GM12878 (cell line): ENCODE data around the gene KYAT1. TPM values are rescaled to one million over a fixed set of nuclear protein-coding genes. Genes with fewer than 3 reads are reported as not detected.

Source experiments
- ASH2L ChIP-seq: fragments of 300-600, 200-600 bp; sonication (generic); IDR thresholded peaks from 2 replicates; pipeline ENCODE4 v1.6.1; 2017; ENCODE audit warnings: low read depth, mild to moderate bottlenecking, borderline replicate concordance
- ATF7 ChIP-seq: fragments of 450-650 bp; IDR thresholded peaks from 2 replicates; pipeline ENCODE4 v1.6.1; 2016; ENCODE audit warnings: low read depth, mild to moderate bottlenecking
- CBFB ChIP-seq: IDR thresholded peaks from 2 replicates; pipeline ENCODE4 v1.6.1; 2016; ENCODE audit warnings: antibody characterized with exemption, low read depth
- EED ChIP-seq: sonication (generic); IDR thresholded peaks from 2 replicates; pipeline ENCODE4 v1.6.1; 2016; ENCODE audit warnings: antibody characterized with exemption, low read depth
- ESRRA ChIP-seq: IDR thresholded peaks from 2 replicates; pipeline ENCODE4 v1.6.1; 2012; ENCODE audit warnings: mild to moderate bottlenecking, low read length, improper control_type of control experiment
- ETV6 ChIP-seq, 2 experiments: fragments of 450-650 bp in 1 of 2; IDR thresholded peaks in 1 of 2; conservative IDR thresholded peaks in 1 of 2; 2 replicates each; pipeline ENCODE4 v1.6.1; 2014; ENCODE audit warnings: antibody characterized with exemption in 1 of 2, borderline replicate concordance in 1 of 2, low read depth in 1 of 2, mild to moderate bottlenecking in 1 of 2, moderate library complexity in 1 of 2
- GATAD2B ChIP-seq: fragments of 450-650 bp; conservative IDR thresholded peaks from 2 replicates; pipeline ENCODE4 v1.6.1; 2017; ENCODE audit warnings: low read depth, mild to moderate bottlenecking, moderate library complexity
- HDGF ChIP-seq: fragments of 450-650 bp; IDR thresholded peaks from 2 replicates; pipeline ENCODE4 v1.6.1; 2016; ENCODE audit warnings: antibody characterized with exemption
- MTA2 ChIP-seq: fragments of 450-650 bp; IDR thresholded peaks from 2 replicates; pipeline ENCODE4 v1.6.1; 2016; ENCODE audit warnings: low read depth, mild to moderate bottlenecking, moderate library complexity
- MTA3 ChIP-seq: IDR thresholded peaks from 2 replicates; pipeline ENCODE4 v1.6.1; 2012; ENCODE audit warnings: low read length, inconsistent platforms, borderline replicate concordance
- NR2F1 ChIP-seq: fragments of 450-650 bp; conservative IDR thresholded peaks from 2 replicates; pipeline ENCODE4 v1.6.1; 2017; ENCODE audit warnings: mild to moderate bottlenecking
- NRF1 ChIP-seq: conservative IDR thresholded peaks from 2 replicates; pipeline ENCODE4 v1.6.1; 2011; ENCODE audit warnings: mild to moderate bottlenecking, low read depth, low read length, improper control_type of control experiment
- POLR2AphosphoS2 ChIP-seq: IDR thresholded peaks from 2 replicates; pipeline ENCODE4 v1.6.1; 2011; ENCODE audit warnings: low read depth, mild to moderate bottlenecking, low read length, improper control_type of control experiment, moderate library complexity
- RAD51 ChIP-seq: fragments of 450-650 bp; IDR thresholded peaks from 2 replicates; pipeline ENCODE4 v1.6.1; 2016; ENCODE audit warnings: moderate library complexity, mild to moderate bottlenecking, inconsistent platforms
- RB1 ChIP-seq: fragments of 450-650 bp; formaldehyde crosslinking; IDR thresholded peaks from 2 replicates; pipeline ENCODE4 v1.6.1; 2017; ENCODE audit warnings: mild to moderate bottlenecking, borderline replicate concordance
- RELA ChIP-seq: fragments of 450-650 bp; IDR thresholded peaks from 2 replicates; pipeline ENCODE4 v1.8.0; 2014; ENCODE audit warnings: borderline replicate concordance; ENCODE audit not compliant: partially characterized antibody
- SMAD5 ChIP-seq: IDR thresholded peaks from 2 replicates; pipeline ENCODE4 v1.6.1; 2016; ENCODE audit warnings: antibody characterized with exemption, low read depth
- SREBF1 ChIP-seq: IDR thresholded peaks from 2 replicates; pipeline ENCODE4 v1.6.1; 2012; ENCODE audit warnings: mild to moderate bottlenecking, low read length
- TCF7 ChIP-seq: IDR thresholded peaks from 2 replicates; pipeline ENCODE4 v1.6.1; 2014; ENCODE audit warnings: antibody characterized with exemption, borderline replicate concordance
- ZBED1 ChIP-seq: IDR thresholded peaks from 2 replicates; pipeline ENCODE4 v1.6.1; 2016; ENCODE audit warnings: borderline replicate concordance
- ZBTB33 ChIP-seq: fragments of 450-650 bp; IDR thresholded peaks from 2 replicates; pipeline ENCODE4 v1.6.1; 2017; ENCODE audit warnings: mild to moderate bottlenecking
- ZNF207 ChIP-seq: fragments of 450-650 bp; IDR thresholded peaks from 2 replicates; pipeline ENCODE4 v1.6.1; 2014; ENCODE audit warnings: antibody characterized with exemption, mild to moderate bottlenecking, borderline replicate concordance
- polyA plus RNA-seq, 11 experiments: library from polyadenylated mRNA; depleted of rRNA in 4 of 11; unstranded in 6 of 11; stranded (reverse) in 5 of 11; fragments of >200 nt; fragmentation: Nextera tagmentation in 4 of 11; fragmentation: Illumina TruSeq in 1 of 11; extraction: Ambion mirVana in 4 of 11; extraction: Trizol in 1 of 11; gene quantifications; 1 replicate in 1 of 11; 2 replicates in 10 of 11; pipeline versions ENCODE4 v1.2.1 to v1.2.3, GENCODE V29; 2011 to 2016; ENCODE audit warnings: inconsistent platforms in 2 of 11, missing spikeins in 2 of 11, low read depth in 1 of 11
- total RNA-seq, 4 experiments: library from RNA; depleted of rRNA in 3 of 4; stranded (reverse); fragments of >200 nt in 3 of 4; fragmentation: Illumina TruSeq in 1 of 4; extraction: Trizol in 1 of 4; gene quantifications; 2 replicates each; pipeline versions ENCODE4 v1.2.1 to v1.2.3, GENCODE V29; 2013 to 2021
- TF ChIP-seq, protein P1 (sequence below): fragments of 450-650 bp; IDR thresholded peaks from 2 replicates; pipeline ENCODE4 v1.6.1; 2017; ENCODE audit warnings: low read depth, mild to moderate bottlenecking, moderate library complexity
- TF ChIP-seq, protein P2 (sequence below): fragments of 450-650 bp; formaldehyde crosslinking; IDR thresholded peaks from 2 replicates; pipeline ENCODE4 v1.4.0; 2020; ENCODE audit warnings: mild to moderate bottlenecking, moderate library complexity

KYAT1 gene
- total and polyA plus RNA-seq, 10 of the 15 experiments (the other 5 are each of a cell fraction or from before 2014, with no cell fraction given): 5.8 to 15.7 (median 11.4) TPM

GRCh38 chr9:128902351-128903078 is 20.8 kb upstream of the KYAT1 start (continued):
- TF ChIP-seq, protein P1, sequence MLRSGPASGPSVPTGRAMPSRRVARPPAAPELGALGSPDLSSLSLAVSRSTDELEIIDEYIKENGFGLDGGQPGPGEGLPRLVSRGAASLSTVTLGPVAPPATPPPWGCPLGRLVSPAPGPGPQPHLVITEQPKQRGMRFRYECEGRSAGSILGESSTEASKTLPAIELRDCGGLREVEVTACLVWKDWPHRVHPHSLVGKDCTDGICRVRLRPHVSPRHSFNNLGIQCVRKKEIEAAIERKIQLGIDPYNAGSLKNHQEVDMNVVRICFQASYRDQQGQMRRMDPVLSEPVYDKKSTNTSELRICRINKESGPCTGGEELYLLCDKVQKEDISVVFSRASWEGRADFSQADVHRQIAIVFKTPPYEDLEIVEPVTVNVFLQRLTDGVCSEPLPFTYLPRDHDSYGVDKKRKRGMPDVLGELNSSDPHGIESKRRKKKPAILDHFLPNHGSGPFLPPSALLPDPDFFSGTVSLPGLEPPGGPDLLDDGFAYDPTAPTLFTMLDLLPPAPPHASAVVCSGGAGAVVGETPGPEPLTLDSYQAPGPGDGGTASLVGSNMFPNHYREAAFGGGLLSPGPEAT: no peak
- TF ChIP-seq ASH2L (no peak), ATF7 (peak; percentile 31; the same call in 1 of the 2 replicates), HDGF (peak; percentile 86; the same call in 1 of the 2 replicates), NRF1 (no peak), RELA (no peak), CBFB (no peak; the same call in 1 of the 2 replicates), MTA3 (no peak), ZBTB33 (no peak), SREBF1 (no peak), ZNF207 (no peak), ETV6 (conservative IDR thresholded peaks at IDR 0.05 in 1 of 2, IDR thresholded peaks at IDR 0.05 in 1 of 2; ENCODE audit: borderline replicate concordance in 1 of 2, low read depth in 1 of 2) (no peak), EED (0 out of 2 replicates have a peak, but pooled peaks have one; percentile 29), RB1 (no peak), POLR2AphosphoS2 (no peak), TCF7 (no peak), ESRRA (no peak), RAD51 (no peak), MTA2 (no peak), ZBED1 (no peak), NR2F1 (no peak), SMAD5 (no peak), GATAD2B (no peak)
- TF ChIP-seq, protein P2, sequence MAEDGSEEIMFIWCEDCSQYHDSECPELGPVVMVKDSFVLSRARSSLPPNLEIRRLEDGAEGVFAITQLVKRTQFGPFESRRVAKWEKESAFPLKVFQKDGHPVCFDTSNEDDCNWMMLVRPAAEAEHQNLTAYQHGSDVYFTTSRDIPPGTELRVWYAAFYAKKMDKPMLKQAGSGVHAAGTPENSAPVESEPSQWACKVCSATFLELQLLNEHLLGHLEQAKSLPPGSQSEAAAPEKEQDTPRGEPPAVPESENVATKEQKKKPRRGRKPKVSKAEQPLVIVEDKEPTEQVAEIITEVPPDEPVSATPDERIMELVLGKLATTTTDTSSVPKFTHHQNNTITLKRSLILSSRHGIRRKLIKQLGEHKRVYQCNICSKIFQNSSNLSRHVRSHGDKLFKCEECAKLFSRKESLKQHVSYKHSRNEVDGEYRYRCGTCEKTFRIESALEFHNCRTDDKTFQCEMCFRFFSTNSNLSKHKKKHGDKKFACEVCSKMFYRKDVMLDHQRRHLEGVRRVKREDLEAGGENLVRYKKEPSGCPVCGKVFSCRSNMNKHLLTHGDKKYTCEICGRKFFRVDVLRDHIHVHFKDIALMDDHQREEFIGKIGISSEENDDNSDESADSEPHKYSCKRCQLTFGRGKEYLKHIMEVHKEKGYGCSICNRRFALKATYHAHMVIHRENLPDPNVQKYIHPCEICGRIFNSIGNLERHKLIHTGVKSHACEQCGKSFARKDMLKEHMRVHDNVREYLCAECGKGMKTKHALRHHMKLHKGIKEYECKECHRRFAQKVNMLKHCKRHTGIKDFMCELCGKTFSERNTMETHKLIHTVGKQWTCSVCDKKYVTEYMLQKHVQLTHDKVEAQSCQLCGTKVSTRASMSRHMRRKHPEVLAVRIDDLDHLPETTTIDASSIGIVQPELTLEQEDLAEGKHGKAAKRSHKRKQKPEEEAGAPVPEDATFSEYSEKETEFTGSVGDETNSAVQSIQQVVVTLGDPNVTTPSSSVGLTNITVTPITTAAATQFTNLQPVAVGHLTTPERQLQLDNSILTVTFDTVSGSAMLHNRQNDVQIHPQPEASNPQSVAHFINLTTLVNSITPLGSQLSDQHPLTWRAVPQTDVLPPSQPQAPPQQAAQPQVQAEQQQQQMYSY (CRISPR knock-in tag): no peak
